ENCODE results near the gene IL10. TPM values are rescaled to one million over a fixed set of nuclear protein-coding genes. Genes with fewer than 3 reads are reported as not detected.
A peak's percentile ranks its signal among the peaks of the same experiment; 100 is the strongest.

The IL10 gene
- total and polyA plus RNA-seq, 8 donors = 0.05 to 0.81 (median 0.24) TPM; not detected in 1

DNA sequence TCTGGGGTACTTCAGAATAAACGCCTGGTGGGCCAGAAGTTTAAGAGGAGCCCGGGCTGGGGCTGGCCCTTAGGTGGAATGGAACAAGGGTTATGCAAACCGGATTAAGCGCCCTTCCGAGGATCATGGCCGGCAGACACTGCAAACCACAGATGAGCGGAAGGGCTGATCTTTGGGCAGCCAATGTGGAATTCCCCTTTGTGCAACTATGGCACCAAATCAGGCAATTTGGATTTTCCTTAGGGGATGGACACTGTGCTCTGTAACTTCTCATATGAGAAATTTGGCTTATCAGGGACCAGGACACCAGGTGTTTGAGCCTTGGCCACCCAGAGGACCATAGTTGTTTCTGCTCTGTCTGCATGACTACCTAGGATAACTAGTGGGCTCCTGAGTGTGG, 5.7 kb upstream of the IL10 start:
- Histone ChIP-seq H3K9me3 (no peaks in the 10 kb centered on the region), H3K27me3 (no peaks in the 10 kb centered on the region), H3K36me3 (no peaks in the 10 kb centered on the region), H3K4me1 (no peaks in the 10 kb centered on the region), H3K27ac (no peak overlapping the region), H3K4me3 (no peak overlapping the region)
- ATAC-seq (no peak), FAIRE-seq (no peak), DNase-seq (no peak)
- TF ChIP-seq, protein P1, sequence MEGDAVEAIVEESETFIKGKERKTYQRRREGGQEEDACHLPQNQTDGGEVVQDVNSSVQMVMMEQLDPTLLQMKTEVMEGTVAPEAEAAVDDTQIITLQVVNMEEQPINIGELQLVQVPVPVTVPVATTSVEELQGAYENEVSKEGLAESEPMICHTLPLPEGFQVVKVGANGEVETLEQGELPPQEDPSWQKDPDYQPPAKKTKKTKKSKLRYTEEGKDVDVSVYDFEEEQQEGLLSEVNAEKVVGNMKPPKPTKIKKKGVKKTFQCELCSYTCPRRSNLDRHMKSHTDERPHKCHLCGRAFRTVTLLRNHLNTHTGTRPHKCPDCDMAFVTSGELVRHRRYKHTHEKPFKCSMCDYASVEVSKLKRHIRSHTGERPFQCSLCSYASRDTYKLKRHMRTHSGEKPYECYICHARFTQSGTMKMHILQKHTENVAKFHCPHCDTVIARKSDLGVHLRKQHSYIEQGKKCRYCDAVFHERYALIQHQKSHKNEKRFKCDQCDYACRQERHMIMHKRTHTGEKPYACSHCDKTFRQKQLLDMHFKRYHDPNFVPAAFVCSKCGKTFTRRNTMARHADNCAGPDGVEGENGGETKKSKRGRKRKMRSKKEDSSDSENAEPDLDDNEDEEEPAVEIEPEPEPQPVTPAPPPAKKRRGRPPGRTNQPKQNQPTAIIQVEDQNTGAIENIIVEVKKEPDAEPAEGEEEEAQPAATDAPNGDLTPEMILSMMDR (IDR thresholded peaks at IDR 0.05) = no peak
- intact Hi-C loops (cut with DNase I) = no loop called here
- 84 to 89% methylated on average over 7 of the region's 7 CpGs for WGBS, 2 donors

DNA sequence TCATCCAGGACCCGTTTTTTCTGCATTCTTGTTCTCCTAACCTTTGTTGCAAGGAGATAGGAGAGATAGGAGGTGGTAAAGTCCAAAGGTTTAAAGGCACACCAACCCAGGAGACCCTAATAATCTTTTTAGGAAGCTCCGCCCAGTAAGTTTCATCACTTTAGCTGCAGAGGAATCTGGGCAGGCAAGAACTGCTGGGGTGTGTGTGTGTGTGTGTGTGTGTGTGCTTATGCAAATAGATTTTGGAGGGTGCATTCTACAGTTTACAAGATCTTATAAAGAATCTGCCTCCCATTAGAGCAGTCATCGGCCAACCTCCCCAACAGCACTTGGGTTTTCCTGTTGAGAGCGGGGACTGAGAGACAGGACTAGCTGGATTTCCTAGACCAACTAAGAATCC, 3.9 kb upstream of the IL10 start:
- no peak overlapping the region for H3K4me3 ChIP-seq
- ATAC-seq = no peak
- DNase-seq = no peak
- WGBS, 2 donors = 63 to 73% methylated on average over 4 of the region's 4 CpGs
- H3K4me1 ChIP-seq = no peaks in the 10 kb centered on the region
- H3K36me3 ChIP-seq = no peaks in the 10 kb centered on the region
- FAIRE-seq = no peak
- no peaks in the 10 kb centered on the region for H3K27me3 ChIP-seq
- intact Hi-C loops (cut with DNase I) = no loop called here
- no peak overlapping the region for H3K27ac ChIP-seq
- TF ChIP-seq, protein P1 (IDR thresholded peaks at IDR 0.05) = no peak
- H3K9me3 ChIP-seq = no peaks in the 10 kb centered on the region

DNA sequence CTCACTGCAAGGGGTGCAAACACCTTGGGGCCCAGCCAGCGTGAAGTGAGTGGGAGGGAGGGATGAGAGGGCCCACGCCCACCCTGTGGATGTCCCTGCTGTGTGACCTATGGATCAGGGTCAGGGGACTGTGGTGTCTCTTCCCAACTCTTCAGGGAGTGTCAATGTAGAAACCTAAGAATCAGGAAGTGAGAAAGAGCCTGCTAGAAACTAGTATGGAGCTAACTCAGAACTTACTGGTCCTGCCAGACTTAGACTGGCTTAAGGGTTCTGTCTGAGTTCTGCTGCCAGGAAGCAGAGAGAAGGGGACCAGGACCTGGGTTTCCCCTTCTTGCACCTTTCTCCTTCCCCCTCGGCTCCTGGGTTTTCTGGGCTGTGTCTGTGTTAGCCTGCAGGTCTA, 1.8 kb upstream of the IL10 start:
- no peak for ATAC-seq
- no peak for DNase-seq
- no peaks in the 10 kb centered on the region for H3K36me3 ChIP-seq
- 70 to 85% methylated on average over 3 of the region's 3 CpGs for WGBS, 2 donors
- intact Hi-C loops (cut with DNase I) = no loop called here
- TF ChIP-seq, protein P1 (IDR thresholded peaks at IDR 0.05) = no peak
- H3K9me3 ChIP-seq = no peaks in the 10 kb centered on the region
- FAIRE-seq = no peak
- no peak overlapping the region for H3K27ac ChIP-seq
- no peak overlapping the region for H3K4me3 ChIP-seq
- no peaks in the 10 kb centered on the region for H3K4me1 ChIP-seq
- H3K27me3 ChIP-seq = no peaks in the 10 kb centered on the region

DNA sequence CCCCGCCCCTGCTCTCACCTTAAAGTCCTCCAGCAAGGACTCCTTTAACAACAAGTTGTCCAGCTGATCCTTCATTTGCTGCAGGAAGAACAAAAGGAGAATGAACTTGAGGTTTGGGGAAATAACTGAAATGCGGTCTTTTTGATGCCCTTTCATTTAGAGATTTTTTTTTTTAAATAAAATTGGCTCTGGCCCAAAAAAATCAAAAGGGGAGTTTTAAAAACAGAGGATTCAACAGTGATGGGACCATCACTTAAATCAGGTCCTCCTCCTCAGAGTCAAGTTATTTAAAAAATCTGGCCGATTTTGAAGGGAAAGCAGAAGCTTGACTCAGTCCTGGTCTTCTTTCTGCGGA, 979 bp downstream of the IL10 start:
- ATAC-seq (no peak), FAIRE-seq (no peak), DNase-seq (no peak)
- H3K27me3 ChIP-seq = no peaks in the 10 kb centered on the region
- no peaks in the 10 kb centered on the region for H3K4me1 ChIP-seq
- H3K36me3 ChIP-seq = no peaks in the 10 kb centered on the region
- WGBS, 2 donors = 84 to 87% methylated on average over 4 of the region's 4 CpGs
- no peak overlapping the region for H3K27ac ChIP-seq
- no peaks in the 10 kb centered on the region for H3K9me3 ChIP-seq
- TF ChIP-seq, protein P1 (IDR thresholded peaks at IDR 0.05) = no peak
- intact Hi-C loops (cut with DNase I) = no loop called here
- H3K4me3 ChIP-seq = no peak overlapping the region

DNA sequence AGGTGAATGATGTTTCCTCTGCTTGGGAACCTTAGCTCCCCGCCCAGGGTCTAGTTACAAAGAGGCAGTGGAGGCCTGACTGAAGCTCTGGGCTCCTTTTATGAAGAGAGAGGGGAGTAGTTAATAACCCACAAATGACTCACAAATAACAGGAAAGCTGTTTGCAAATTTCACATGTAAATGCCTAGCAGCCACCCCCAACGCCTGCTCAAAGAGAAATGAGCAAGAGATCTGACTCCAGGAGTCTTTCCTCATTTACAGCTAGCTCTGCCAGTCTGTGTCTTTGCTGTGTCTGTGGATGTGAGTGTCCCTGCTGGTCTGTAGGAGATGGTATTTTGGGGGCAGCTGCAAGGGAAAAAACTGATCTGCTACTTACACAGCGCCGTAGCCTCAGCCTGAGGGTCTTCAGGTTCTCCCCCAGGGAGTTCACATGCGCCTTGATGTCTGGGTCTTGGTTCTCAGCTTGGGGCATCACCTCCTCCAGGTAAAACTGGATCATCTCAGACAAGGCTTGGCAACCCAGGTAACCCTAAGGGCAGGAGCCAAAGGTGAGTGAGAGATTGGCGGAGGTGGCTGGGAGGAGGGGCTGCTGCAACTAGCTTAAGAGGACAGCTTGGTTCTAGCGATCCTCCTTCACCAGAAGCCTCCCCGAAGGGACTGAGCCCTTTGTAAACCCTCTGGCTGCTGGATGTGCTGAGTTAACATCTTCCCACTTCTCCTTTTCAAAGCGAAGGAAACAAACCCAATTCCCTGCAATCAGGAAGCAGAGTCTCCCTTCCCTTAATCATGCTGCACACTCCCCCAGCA, 1.6 kb downstream of the IL10 start, which contains the start of gene IL19:
Gene IL19, plus strand, starts transcription at position 243 of the 807 bp plus-strand sequence. CDS start 65,890 bp downstream, outside the sequence.
- H3K9me3 ChIP-seq = no peaks in the 10 kb centered on the region
- FAIRE-seq = no peak
- DNase-seq = no peak
- no peak within 1 kb of the TSS for H3K4me3 ChIP-seq
- H3K27ac ChIP-seq = no peak within 1 kb of the TSS
- no peaks in the 10 kb centered on the region for H3K36me3 ChIP-seq
- 85 to 89% methylated on average over 9 of the region's 9 CpGs for WGBS, 2 donors
- TF ChIP-seq, protein P1 (IDR thresholded peaks at IDR 0.05) = no peak
- H3K4me1 ChIP-seq = no peaks in the 10 kb centered on the region
- H3K27me3 ChIP-seq = no peaks in the 10 kb centered on the region
- ATAC-seq = peak in 2 of 4 donors; percentile 48 to 51
- intact Hi-C loops (cut with DNase I) = no loop called here
